ENCODE data around the gene ATP8A1.

- TF ChIP-seq CTCF (IDR thresholded peaks at IDR 0.05) (no peak), POLR2A (IDR thresholded peaks at IDR 0.05) (no peak)
Measured at GRCh38 chr4:42396752-42397634, 259.9 kb downstream of the ATP8A1 start, which contains the start of gene SHISA3.

Measured in upper lobe of left lung (tissue), 4 donors.